HepG2 (cell line): ENCODE measurements around the gene C19orf47. TPM values are rescaled to one million over a fixed set of nuclear protein-coding genes. Genes with fewer than 3 reads are reported as not detected.
A peak's percentile ranks its signal among the peaks of the same experiment; 100 is the strongest.

Source experiments
- ATAC-seq: fragments of 200-7000 bp; cut with Tn5 transposase; 3 replicates; pipeline ENCODE4 v1.9.1; 2020; ENCODE audit warnings: mild to moderate bottlenecking, moderate library complexity
- BruUV-seq: library from RNA; stranded (reverse); fragments of 400-500 nt; replicated peaks from 2 replicates; lab custom pipeline; 2021; lab: Mats Ljungman, UMichigan
- CTCF ChIA-PET: fragments of 300-600 bp; formaldehyde crosslinking; extraction: SDS; loops from one replicate; lab custom pipeline; 2021; ENCODE audit warnings: low total read pairs, inconsistent platforms, low intra/inter-chr PET ratio; lab: Yijun Ruan, JAX
- POLR2A ChIA-PET: fragments of 350-600 bp; sonication (Branson Sonifier 250); formaldehyde crosslinking; loops from one replicate; lab custom pipeline; 2020; ENCODE audit warnings: antibody characterized with exemption, inconsistent platforms; lab: Yijun Ruan, JAX
- DNase-seq: peaks from one replicate; pipeline ENCODE4 v3.0.0-alpha.2; 2015; ENCODE audit warnings: low spot score
- FAIRE-seq: peaks from 3 replicates; lab custom pipeline; 2011; peaks lifted over from hg19 to GRCh38; lab: Jason Lieb, UNC
- H2AFZ ChIP-seq: one replicate; pipeline ENCODE4 v1.6.1; 2011; ENCODE audit warnings: low read length, inconsistent platforms
- H3K27ac ChIP-seq: fragments of 300-600 bp; 3 replicates; pipeline ENCODE4 v1.8.0; 2011; ENCODE audit warnings: mixed run types, mild to moderate bottlenecking, mixed read lengths, low read length, inconsistent platforms; ENCODE audit not compliant: insufficient read depth; ENCODE audit errors: extremely low read length
- H3K27me3 ChIP-seq, 2 experiments: fragments of 200-600 bp in 1 of 2; 2 replicates in 1 of 2; 3 replicates in 1 of 2; pipeline versions ENCODE4 v1.6.0 to v1.8.0; 2011; ENCODE audit warnings: low read length in 2 of 2, mild to moderate bottlenecking in 2 of 2, moderate library complexity in 2 of 2, inconsistent platforms in 1 of 2; ENCODE audit not compliant: insufficient read depth in 2 of 2, control insufficient read depth in 1 of 2
- H3K36me3 ChIP-seq, 2 experiments: fragments of 200-600 bp in 1 of 2; replicated peaks in 1 of 2; 2 replicates in 1 of 2; 3 replicates in 1 of 2; pipeline versions ENCODE4 v1.5.1 to v1.8.0; 2011; ENCODE audit warnings: low read length in 2 of 2, inconsistent platforms in 1 of 2; ENCODE audit not compliant: insufficient read depth in 2 of 2, control insufficient read depth in 1 of 2
- H3K4me1 ChIP-seq: 2 replicates; pipeline ENCODE4 v1.5.1; 2012; ENCODE audit warnings: low read length, inconsistent platforms; ENCODE audit not compliant: insufficient read depth
- H3K4me2 ChIP-seq: 2 replicates; pipeline ENCODE4 v1.6.0; 2011; ENCODE audit warnings: low read depth, low read length, inconsistent platforms
- H3K4me3 ChIP-seq, 3 experiments: fragments of 200-600 bp in 1 of 3; sonication (generic), shearing (Covaris generic) in 1 of 3; replicated peaks in 1 of 3; 2 replicates each; pipeline ENCODE4 v1.5.1; 2011 to 2016; ENCODE audit warnings: low read length in 3 of 3, inconsistent platforms in 2 of 3, low read depth in 2 of 3, mild to moderate bottlenecking in 2 of 3, control low read depth in 1 of 3, mixed read lengths in 1 of 3; ENCODE audit not compliant: insufficient read depth in 1 of 3
- H3K79me2 ChIP-seq: one replicate; pipeline ENCODE4 v1.6.1; 2011; ENCODE audit warnings: low read length, inconsistent platforms; ENCODE audit not compliant: insufficient read depth
- H3K9ac ChIP-seq: 2 replicates; pipeline ENCODE4 v1.6.0; 2011; ENCODE audit warnings: mild to moderate bottlenecking, low read depth, low read length, inconsistent platforms; ENCODE audit not compliant: insufficient read depth
- H3K9me3 ChIP-seq: 2 replicates; pipeline ENCODE4 v1.5.1; 2012; ENCODE audit warnings: mild to moderate bottlenecking, low read length
- H4K20me1 ChIP-seq: 2 replicates; pipeline ENCODE4 v1.6.0; 2011; ENCODE audit warnings: inconsistent platforms, mild to moderate bottlenecking, low read length, moderate library complexity; ENCODE audit not compliant: insufficient read depth
- ADNP ChIP-seq: sonication (generic); formaldehyde crosslinking; IDR thresholded peaks from 2 replicates; pipeline ENCODE4 v1.4.0; 2020; ENCODE audit warnings: missing genetic modification reagents
- AGO2 ChIP-seq: fragments of 200-400 bp; formaldehyde crosslinking; optimal IDR thresholded peaks from 2 replicates; pipeline ENCODE3; 2017; ENCODE audit warnings: mild to moderate bottlenecking, low read depth, low read length, moderate library complexity
- AKAP8 ChIP-seq: sonication (generic); formaldehyde crosslinking; IDR thresholded peaks from 2 replicates; pipeline ENCODE4 v1.5.1; 2020; ENCODE audit warnings: mild to moderate bottlenecking, missing genetic modification reagents
- U2AF1 ChIP-seq: fragments of 200-400 bp; formaldehyde crosslinking; optimal IDR thresholded peaks from 2 replicates; pipeline ENCODE3; 2017; ENCODE audit warnings: mild to moderate bottlenecking, low read depth, low read length
- ZFAT ChIP-seq: sonication (generic); formaldehyde crosslinking; conservative IDR thresholded peaks from 2 replicates; pipeline ENCODE4 v1.8.1; 2023; ENCODE audit warnings: missing genetic modification reagents, inconsistent platforms
- WGBS: methylation state at CpG from one replicate; pipeline ENCODE4 v1.1.6; 2017; ENCODE audit warnings: low lambda C conversion rate; 5-methylcytosine and 5-hydroxymethylcytosine counted together
- in situ Hi-C: cut with HindIII; loops from 2 replicates; pipeline ENCODE4 v1.10.0; 2017; ENCODE audit warnings: low pct_unique_long_range_greater_than_20kb; ENCODE audit not compliant: extremely low pct_ligation_motif_present
- intact Hi-C: fragments of 100-400 bp; cut with micrococcal nuclease; formaldehyde crosslinking; loops from one replicate; pipeline ENCODE4 v1.10.0; 2022; ENCODE audit not compliant: unreplicated experiment
- polyA plus RNA-seq, 8 experiments: library from polyadenylated mRNA; depleted of rRNA in 3 of 8; stranded (reverse) in 7 of 8; unstranded in 1 of 8; fragments of >200 nt; fragmentation: Illumina TruSeq in 4 of 8; extraction: Trizol in 4 of 8; gene quantifications; 2 replicates each; pipeline versions ENCODE4 v1.2.1 to v1.2.3, GENCODE V29; 2011 to 2016; ENCODE audit warnings: low read depth in 4 of 8, missing spikeins in 1 of 8, mixed read lengths in 1 of 8; ENCODE audit not compliant: insufficient read depth in 1 of 8
- total RNA-seq, 5 experiments: library from RNA; depleted of rRNA; stranded (reverse); fragments of >200 nt; fragmentation: Illumina TruSeq; extraction: Trizol; gene quantifications; 2 replicates each; pipeline ENCODE4 v1.2.3, GENCODE V29; 2016; ENCODE audit warnings: low read depth in 1 of 5
- TF ChIP-seq, protein P1 (sequence below): sonication (generic); formaldehyde crosslinking; IDR thresholded peaks from 2 replicates; pipeline ENCODE4 v1.9.0; 2022; ENCODE audit warnings: missing genetic modification reagents, mild to moderate bottlenecking, borderline replicate concordance
- TF ChIP-seq, protein P2 (sequence below): sonication (generic); formaldehyde crosslinking; IDR thresholded peaks from 2 replicates; pipeline ENCODE4 v1.4.0; 2020; ENCODE audit warnings: missing genetic modification reagents

The C19orf47 gene
- total and polyA plus RNA-seq, 2 of the 13 experiments (the other 11 are each of a cell fraction or from before 2014, with no cell fraction given) = 8.1 to 10.6 TPM

DNA sequence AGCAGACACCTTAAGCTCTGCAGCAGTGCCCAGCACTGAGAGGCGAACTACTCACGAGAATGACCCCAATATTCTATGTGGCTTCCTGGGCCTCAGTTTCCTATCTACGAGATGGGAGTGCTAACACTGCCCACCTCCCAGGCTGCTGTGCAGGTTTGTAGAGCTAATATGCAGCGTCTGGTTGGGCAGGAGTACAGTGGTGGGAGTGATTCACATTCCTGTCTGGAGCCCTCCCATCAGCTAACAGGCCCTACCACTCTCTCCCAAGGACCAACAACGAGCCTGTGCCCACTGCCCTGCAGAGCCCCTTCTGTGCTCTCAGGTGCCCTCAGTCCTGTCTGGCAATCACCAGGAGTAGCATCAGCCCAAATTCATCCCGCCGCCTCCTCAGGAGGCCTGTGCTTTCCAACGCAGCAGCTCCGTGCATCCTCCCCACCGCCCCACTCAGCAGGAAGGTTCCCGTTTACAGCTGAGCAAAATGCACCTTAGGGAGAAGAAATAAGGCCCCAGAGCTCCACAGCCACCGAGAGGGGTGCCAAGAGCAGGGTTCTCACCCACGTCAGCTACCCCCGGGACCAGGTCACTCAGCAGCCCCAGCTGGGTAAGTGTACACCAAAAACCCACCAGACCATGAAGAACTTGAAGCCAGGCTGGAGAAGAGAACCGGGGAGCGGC, 69.7 kb downstream of the C19orf47 start:
- Histone ChIP-seq H3K9ac (no peak overlapping the region), H3K9me3 (no peaks in the 10 kb centered on the region), H3K4me1 (peaks cover 60% of the 10 kb centered on the region), H3K4me3 (no peak overlapping the region), H3K79me2 (peaks cover 95% of the 10 kb centered on the region), H3K36me3 (peaks cover 9 to 15% of the 10 kb centered on the region in 2 experiments; a peak in 4 of 5 replicates), H2AFZ (no peak overlapping the region), H4K20me1 (peaks cover 64% of the 10 kb centered on the region), H3K27ac (no peak overlapping the region), H3K4me2 (no peak overlapping the region), H3K27me3 (no peaks in the 10 kb centered on the region)
- CTCF ChIA-PET = no interaction called here
- ATAC-seq (no peak), DNase-seq (no peak), FAIRE-seq (no peak)
- in situ Hi-C loops = no loop called here
- intact Hi-C loops = no loop called here
- POLR2A ChIA-PET = no interaction called here
- 96% methylated on average over 15 of the region's 16 CpGs for WGBS
- peak; percentile 56; the same call in 1 of the 2 replicates for TF ChIP-seq AKAP8 (CRISPR knock-in tag)
- TF ChIP-seq, protein P1, sequence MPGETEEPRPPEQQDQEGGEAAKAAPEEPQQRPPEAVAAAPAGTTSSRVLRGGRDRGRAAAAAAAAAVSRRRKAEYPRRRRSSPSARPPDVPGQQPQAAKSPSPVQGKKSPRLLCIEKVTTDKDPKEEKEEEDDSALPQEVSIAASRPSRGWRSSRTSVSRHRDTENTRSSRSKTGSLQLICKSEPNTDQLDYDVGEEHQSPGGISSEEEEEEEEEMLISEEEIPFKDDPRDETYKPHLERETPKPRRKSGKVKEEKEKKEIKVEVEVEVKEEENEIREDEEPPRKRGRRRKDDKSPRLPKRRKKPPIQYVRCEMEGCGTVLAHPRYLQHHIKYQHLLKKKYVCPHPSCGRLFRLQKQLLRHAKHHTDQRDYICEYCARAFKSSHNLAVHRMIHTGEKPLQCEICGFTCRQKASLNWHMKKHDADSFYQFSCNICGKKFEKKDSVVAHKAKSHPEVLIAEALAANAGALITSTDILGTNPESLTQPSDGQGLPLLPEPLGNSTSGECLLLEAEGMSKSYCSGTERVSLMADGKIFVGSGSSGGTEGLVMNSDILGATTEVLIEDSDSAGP (CRISPR knock-in tag) = no peak
- TF ChIP-seq ZFAT (CRISPR knock-in tag) = no peak
- TF ChIP-seq AGO2 = peak; percentile 12
- no TSS peak for BruUV-seq

DNA sequence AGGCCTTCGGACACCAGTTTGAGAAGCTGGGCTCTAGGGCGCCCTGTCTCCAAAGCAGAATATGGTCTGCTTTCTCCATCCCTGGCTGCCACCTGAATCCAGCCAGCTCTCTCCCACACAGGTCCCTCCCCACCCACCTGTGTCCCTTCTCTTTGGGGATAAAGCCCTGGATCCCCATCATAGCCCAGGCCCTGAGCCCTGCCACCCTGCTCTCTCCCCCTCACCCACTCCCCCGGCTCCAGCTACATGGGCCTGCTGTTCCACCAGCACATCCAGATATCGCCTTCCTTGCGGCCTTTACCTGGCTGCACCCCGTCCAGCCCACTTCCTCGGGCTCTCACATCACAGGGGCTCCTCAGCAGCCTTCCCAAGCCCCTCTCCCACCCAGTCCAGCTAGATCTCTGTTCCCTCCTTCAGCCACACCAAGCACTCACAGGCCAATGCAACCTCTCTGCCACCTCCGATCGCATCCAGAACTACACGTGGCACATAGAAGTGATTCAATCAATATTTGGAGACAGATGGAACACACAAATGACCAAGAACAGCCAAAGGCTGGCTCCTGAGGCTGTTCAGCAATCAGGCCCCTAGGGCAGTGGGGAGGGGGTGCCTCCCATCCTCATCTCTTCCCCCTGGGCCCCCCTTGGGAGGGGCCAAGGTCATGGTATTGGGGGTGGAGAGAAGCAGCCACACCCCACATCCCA, 70.7 kb downstream of the C19orf47 start:
- no peak overlapping the region for H2AFZ ChIP-seq
- TF ChIP-seq ADNP = no peak
- TF ChIP-seq U2AF1 = no peak
- TF ChIP-seq, protein P2, sequence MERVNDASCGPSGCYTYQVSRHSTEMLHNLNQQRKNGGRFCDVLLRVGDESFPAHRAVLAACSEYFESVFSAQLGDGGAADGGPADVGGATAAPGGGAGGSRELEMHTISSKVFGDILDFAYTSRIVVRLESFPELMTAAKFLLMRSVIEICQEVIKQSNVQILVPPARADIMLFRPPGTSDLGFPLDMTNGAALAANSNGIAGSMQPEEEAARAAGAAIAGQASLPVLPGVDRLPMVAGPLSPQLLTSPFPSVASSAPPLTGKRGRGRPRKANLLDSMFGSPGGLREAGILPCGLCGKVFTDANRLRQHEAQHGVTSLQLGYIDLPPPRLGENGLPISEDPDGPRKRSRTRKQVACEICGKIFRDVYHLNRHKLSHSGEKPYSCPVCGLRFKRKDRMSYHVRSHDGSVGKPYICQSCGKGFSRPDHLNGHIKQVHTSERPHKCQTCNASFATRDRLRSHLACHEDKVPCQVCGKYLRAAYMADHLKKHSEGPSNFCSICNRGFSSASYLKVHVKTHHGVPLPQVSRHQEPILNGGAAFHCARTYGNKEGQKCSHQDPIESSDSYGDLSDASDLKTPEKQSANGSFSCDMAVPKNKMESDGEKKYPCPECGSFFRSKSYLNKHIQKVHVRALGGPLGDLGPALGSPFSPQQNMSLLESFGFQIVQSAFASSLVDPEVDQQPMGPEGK (CRISPR knock-in tag) = peak; percentile 28; the same call in 1 of the 2 replicates
- H3K27ac ChIP-seq = no peak overlapping the region
- DNase-seq (no peak), ATAC-seq (no peak), FAIRE-seq (no peak)
- no TSS peak for BruUV-seq
- H3K79me2 ChIP-seq = peaks cover 91% of the 10 kb centered on the region
- H3K9ac ChIP-seq = no peak overlapping the region
- intact Hi-C loops = no loop called here
- no peak overlapping the region for H3K4me3 ChIP-seq
- H3K27me3 ChIP-seq = no peaks in the 10 kb centered on the region
- H3K4me1 ChIP-seq = peaks cover 50% of the 10 kb centered on the region
- peaks cover 59% of the 10 kb centered on the region; the same call in 1 of the 2 replicates for H4K20me1 ChIP-seq
- 95% methylated on average over 8 of the region's 10 CpGs for WGBS
- no peaks in the 10 kb centered on the region for H3K9me3 ChIP-seq
- H3K36me3 ChIP-seq = peaks cover 10 to 19% of the 10 kb centered on the region in 2 experiments
- no peak overlapping the region for H3K4me2 ChIP-seq
- CTCF ChIA-PET = no interaction called here
- POLR2A ChIA-PET = no interaction called here
- in situ Hi-C loops = no loop called here
